Activated CD8-positive, alpha-beta memory T cell treated with anti-CD3 and anti-CD28 coated beads for 24 hours (primary cell): Measurements from ENCODE around the gene RPIA.
"Not testable (repeated sequence)": the region's sequence is repeated elsewhere in the genome, so short reads cannot be mapped to it uniquely, and the experiment has no call there.

Source experiments
- DNase-seq: peaks from one replicate; pipeline ENCODE4 v3.0.0-alpha.2; 2020

RPIA gene

GRCh38 chr2:88737385-88737784, 45.9 kb downstream of the RPIA start:
- DNase-seq: no peak

DNA sequence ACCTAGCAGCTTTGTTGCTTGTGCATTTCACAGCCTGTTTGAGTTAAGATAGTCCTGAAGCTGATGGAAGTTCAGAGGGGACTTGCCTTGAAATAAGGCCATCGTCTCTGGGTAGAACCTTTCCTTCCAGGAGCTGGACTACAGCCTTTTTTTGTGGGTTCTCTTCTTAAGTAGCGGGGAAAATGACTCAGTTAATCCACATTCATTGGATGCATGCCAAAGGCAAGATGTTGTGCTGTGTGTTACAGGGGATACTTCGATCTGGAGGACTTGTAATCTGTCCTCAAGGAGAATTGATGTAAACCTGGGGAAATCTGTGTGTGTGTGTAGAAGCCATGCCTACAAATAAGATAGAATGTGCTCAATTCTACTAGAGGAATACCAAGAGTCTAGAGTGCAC, 46.8 kb downstream of the RPIA start:
- DNase-seq: no peak

GRCh38 chr2:88739985-88740600, 48.6 kb downstream of the RPIA start:
- peak; percentile 84 for DNase-seq

DNA sequence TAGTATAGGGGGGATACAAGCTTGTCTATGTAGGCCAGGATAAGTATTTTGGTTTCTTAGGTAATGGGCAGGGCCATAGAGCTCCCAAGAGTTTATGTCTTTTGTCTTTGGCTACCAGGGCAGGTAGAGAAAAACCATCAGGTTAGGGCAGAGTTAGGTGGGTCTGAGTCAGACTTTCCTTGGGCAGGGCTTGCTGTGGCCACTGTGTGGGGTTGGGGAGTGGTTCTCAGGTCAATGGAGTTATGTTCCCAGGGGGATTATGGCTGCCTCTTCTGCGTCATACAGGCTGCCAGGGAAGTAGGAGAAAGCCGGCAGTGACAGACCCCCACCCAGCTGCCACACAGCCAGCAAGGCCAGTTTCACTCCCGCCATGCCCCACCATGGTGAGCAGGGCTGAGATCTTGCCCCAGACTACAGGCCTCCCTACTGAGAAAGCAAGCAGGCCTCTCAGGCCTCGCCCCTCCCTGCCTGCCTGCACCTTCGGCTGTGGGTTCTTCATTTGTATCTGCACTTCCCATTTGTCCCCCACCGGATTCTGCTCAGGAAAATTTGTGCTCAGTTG, 55.5 kb downstream of the RPIA start:
- DNase-seq: no peak

DNA sequence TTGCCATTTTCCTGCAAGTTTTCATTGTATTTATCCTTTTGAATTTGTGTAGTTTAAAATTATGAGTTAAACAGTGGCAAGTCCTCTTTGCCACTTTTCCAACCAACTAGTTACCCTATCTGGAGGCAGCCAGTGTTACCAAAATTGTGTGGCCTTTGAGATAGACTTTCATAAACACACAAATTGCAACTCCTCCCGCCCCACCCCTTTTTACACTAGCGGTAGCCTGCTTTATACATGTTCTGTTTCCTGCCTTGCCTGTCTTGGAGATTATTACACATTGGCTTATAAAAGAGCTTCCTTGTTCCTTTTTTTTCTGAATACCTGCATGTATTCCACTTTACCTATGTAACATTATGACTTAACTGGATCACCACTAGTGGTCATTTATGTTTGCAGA, 56.5 kb downstream of the RPIA start:
- DNase-seq: no peak

DNA sequence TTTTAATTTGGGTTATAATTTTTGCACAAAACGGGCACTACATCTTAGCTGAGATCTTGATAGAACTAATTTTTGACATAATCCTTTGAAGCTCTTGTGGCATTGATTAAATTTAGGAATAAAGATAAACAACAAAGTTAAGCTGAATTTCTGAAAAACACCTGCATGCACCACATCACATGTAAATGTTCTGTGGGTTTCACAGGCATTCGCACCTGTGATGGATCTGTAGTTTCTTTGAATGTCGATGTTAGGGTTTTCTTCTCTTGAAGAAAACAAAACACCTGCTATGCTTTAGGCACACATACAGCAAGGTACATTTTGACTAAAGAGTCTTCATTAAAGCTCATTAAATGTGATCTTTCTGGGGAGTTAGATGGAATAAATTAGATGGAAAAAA, 60.3 kb downstream of the RPIA start:
- DNase-seq: no peak

GRCh38 chr2:88753833-88754584, 62.5 kb downstream of the RPIA start:
- DNase-seq: no peak

- DNase-seq: no peak
Measured at GRCh38 chr2:88754585-88755320, 63.3 kb downstream of the RPIA start.

DNA sequence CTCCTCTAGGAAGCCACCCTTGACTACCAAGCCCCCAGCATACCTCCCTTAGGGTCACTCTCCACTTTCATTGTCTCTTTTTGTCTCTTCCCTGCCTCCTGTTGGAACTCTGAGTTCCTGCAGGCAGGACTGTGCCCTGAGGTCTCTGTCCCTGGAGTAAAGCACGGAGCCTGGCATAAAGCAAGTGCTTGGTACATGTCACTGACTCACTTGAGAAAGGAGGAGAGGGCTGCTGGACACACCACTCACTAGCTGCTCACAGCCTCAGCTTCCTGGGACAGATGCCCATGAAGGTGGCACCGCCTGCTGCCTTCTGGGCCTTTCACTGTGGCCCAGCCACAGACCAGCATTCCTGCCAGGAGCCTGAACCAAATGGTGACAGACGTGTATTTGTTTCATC, 64.4 kb downstream of the RPIA start:
- no peak for DNase-seq

DNA sequence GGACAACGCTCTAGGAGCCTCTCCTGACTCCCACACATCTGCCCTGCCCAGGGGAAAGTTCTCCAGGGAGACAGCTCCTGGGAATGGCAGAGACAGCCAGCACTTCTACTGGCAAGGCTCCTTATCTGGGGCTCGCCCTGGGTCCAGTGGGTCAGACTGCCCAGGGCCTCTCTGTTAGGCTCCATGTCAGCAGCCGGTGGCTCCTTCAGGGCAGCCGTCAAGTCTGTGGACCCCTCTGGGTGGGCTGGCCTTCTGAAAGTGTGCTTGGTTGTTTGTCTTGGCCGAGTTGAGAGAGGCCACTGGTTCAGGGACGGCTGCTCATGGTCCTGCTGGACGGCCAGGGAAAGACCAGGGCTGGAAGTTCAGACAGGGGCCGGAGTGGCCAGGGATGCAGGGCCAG, 65.6 kb downstream of the RPIA start:
- no peak for DNase-seq

DNA sequence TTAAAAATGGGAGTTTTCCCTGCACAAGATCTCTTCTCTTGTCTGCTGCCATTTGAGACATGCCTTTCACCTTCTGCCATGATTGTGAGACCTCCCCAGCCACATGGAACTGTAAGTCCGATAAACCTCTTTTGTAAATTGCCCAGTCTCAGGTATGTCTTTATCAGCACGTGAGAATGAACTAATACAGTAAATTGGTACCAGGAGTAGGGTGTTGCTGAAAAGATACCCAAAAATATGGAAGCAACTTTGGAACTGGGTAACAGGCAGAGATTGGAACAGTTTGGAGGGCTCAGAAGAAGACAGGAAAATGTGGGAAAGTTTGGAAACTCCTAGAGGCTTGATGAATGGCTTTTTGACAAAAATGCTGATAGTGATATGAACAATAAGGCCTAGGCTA, 67.2 kb downstream of the RPIA start:
- not testable (repeated sequence) for DNase-seq

DNA sequence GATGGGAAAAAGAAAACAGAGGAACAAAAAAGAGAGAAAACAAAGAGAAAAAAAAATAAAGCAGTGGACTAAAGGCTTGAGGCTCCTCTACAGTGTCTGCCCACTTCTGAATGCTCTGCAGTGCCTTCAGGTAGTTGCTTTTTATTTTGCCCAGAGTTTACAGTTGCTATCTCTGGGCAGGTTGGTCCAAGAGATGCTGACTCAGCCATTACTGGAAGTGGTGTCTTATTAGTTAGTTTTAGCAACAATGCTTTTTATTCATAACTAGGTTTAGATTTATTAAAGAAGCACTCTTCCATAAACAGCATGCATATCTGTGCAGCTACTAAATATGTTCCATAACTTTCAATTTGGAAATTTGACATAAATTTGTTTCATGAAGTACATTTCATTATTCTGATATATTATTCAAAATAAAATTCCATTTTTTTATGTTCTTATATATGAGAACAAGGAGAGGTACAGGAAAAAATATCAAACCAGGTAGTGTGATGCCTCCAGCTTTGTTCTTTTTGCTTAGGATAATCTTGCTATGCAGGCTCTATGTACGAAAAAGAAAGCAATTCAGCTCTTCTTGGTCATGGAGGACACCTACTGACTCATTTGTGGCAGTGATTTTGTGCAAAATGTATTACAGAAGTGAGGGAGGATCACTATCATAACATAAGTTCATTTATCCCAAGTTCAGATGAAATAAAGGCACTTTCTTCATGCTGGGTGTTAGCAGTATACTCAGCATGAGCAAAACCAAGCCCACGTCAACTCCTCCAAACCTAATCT, 69.5 kb downstream of the RPIA start:
- DNase-seq: no peak

DNA sequence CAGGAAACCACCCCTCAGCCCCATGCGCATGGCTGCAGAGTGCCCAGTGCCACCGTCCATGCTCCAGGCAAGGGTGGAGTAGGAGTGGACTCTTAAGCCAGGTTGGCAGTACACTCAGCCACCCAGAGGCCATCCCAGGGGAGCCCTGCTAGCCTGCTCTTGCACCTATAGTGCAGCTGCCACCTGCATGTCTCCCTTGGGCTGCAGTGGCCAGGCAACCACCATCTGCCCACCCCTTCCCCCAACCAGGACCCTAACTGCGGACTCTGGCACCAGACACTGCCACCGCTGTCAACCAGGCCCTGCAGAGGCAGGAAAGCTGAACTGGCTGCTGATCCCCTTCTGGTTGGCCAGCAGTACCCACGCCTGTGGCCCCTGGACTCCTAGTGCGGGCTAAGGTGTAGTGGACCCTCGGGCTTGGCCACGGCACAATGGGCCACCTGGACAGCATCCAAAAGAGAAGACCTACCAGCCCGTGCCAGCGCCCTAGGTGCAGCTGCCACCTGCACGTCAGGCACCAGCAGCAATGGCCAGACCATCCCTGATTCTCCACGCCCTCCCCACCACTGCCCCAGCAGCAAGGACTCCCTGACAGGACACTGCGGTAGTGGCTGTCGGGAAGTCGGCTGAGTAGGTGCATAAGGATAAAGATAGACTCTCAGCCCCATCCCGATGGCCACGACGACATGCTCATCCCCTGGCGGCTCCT, 72.8 kb downstream of the RPIA start:
- DNase-seq: no peak

DNA sequence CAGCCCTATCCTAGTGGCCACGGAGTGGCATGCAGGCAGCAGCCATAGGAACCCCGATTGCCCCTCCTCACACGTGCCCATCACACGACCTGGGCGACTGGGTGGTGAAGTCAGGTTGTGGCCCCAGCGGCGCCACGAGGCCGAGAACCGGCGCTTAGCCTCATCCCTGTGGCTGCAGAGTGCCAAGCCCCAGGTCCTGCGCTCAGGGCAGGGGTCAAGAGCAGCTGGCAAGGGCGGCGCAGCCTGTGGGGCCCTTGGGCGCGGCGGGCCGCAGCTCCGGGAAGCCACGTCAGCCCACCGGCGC, 73.3 kb downstream of the RPIA start:
- no peak for DNase-seq

GRCh38 chr2:88765154-88765888, 73.8 kb downstream of the RPIA start:
- peak; percentile 70 for DNase-seq

DNA sequence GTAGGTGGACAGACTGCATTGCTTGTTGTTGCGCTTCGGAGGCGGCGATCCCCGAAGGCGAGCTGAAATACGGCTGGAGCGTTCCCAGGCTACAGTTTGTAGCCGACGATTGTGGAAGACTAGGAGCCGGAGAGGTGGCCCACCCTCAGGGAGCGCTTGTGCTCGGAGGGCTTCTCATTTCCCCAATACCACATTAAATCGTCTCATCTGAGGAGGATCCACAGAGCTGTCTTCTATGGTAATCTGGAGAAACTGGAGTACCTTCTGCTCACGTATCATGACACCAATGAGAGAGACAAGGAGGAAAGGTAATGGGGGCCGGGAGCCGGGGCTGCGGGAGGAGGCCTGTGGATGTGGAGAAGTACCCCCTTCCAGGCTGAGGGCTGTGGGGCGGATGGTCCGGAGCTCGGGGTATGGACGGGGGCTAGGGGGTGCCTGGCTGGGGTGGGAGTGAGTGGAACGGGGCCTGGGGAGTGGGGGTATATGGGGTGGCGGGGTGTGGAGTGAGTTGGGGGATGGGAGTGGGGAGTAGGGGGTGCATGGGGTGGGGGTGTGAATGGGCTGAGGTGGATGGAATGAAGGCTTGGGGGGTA, 74.5 kb downstream of the RPIA start:
- DNase-seq: not testable (repeated sequence)

DNA sequence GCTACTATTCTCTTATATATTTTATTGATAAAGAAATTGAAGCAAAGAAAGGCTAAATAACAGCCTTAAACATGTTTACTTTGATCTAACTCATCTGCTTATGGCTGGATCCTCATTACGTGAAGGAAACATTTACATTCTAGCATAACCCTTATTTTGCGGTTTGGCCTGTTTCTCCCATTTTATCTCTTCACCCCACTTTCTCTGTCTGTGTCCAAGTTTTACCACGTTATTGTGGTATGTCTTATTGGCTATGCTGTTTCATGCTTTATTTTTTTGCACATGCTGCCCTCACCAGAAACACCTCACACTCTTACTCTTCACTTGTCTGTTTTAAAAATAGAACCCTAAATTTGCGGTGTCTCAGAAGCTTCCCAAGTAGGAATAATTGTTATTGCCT, 78.5 kb downstream of the RPIA start:
- no peak for DNase-seq

GRCh38 chr2:88773233-88774028, 82.0 kb downstream of the RPIA start:
- not testable (repeated sequence) for DNase-seq

DNA sequence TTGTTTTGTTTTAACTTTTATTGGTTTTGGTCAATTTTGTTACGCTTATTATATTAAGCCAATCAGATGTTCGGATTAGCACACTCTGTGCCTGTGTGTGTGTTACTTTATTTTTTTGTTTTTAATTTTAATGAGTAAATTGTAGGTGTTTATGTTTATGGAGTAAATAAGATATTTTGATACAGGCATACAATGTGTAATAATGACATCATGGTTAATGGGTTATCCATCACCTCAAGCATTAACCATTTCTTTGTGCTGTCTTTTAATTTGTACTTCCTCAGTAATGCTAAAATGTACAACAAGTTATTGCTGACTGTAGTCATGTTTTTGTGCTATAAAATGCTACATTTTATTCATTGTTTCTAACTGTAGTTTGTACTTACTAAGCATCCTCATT, 97.7 kb downstream of the RPIA start:
- DNase-seq: not testable (repeated sequence)

GRCh38 chr2:88795932-88796331, 104.5 kb downstream of the RPIA start:
- not testable (repeated sequence) for DNase-seq
